Epithelial cell of umbilical artery (primary cell): ENCODE data around the gene PDE4D. TPM values are rescaled to one million over a fixed set of nuclear protein-coding genes. Genes with fewer than 3 reads are reported as not detected.

Experiments
- total RNA-seq: library from RNA; depleted of rRNA; stranded (reverse); fragments of >200 nt; gene quantifications from 2 replicates; pipeline ENCODE4 v1.2.3, GENCODE V29; 2014

Gene PDE4D
- 15.3 and 30.2 TPM in 2 replicates for total RNA-seq

DNA sequence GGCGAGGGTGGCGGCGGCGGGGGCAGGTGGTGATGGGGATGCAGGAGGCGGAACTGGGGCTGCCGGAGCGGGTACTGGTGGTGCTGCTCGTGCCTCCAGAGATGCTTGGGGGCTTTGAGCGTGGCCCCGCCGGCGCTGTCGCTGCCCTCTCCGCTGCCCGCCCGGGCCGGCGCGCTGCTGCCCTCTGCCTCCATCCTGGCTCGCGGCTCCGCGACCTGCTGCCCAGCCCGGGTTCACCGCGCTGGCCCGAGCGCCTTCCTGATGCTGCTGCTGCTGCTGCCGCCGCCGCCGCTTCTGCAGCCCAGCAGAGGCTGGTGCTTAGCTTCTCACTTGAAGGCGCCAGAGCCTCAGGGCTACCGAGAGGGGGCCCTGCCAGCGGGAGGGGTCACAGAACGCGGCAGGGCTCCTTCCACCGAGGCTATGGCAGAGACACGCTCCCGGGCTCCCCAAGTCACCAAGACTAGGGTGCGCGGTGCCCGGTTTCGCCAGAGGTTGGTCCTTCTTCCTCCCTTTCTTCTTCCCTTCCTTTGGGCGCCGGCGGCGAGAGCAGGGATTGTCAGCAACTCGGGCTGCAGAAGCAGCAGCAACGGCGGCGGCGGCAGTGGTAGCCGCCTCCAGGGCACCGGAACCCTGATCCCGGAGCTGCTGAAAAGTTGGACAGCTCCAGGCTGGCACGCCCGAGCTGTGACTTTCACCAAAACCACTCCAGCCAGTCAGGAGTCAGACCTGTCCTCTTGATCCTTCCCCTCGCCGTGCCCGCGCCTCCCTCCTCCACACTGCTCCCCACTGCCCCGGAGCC lies at the start of gene PDE4D:
Gene PDE4D (minus strand): TSS at position 298 of the 799 bp plus-strand sequence.

